GM21717 (cell line): ENCODE measurements around the gene SPRTN.
A peak's percentile ranks its signal among the peaks of the same experiment; 100 is the strongest.
"Not testable (repeated sequence)": the region's sequence is repeated elsewhere in the genome, so short reads cannot be mapped to it uniquely, and the experiment has no call there.

Experiments used
- ATAC-seq: cut with Tn5 transposase; IDR thresholded peaks from one replicate; pipeline ENCODE4 v1.9.1; 2021; ENCODE audit warnings: mild to moderate bottlenecking, moderate library complexity; ENCODE audit not compliant: unreplicated experiment

Gene SPRTN

DNA sequence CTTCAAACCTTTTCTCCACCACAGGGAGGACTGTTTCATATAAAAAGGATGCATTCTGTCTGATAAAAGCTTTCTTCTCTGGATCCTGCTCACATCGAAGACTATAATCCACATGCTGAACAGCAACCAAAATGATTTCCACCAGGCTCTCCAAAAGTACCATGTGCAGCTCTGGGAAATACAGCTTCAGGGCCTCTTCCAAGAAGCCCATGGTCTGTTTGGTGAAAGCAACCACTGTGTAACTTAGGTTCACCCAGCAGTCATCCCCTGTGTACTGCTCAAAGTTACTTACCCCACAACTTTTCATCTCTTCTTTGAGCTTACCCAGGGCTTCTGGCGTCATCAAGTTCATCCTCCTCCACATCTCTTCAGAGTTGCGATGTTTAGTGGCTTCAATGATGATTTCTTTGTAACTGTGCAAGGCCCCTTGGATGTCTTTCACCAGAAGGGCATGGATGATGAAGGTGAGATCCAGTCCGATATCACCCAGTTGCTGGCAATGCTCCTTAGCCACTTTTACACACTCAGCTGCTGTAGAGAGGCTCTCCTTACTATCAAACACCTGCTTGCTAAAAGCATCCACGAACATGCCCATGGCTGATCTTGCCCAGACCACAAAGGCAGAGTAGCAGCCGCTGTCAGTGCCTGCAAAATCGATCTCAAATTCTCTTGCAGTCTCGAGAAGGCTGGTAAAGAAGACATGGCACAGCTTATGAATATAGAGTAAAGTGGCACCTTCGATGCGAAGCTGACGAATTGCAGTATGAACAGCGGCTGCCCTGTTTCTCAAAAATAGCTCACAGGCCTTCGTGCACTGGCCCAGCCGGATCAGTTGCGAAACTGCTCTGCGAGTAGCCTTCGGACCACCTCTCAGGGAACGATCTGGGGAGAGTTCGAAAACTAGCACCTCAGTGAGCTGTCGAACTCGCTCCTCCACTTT lies 2.2 kb upstream of the SPRTN start:
- no peak for ATAC-seq

DNA sequence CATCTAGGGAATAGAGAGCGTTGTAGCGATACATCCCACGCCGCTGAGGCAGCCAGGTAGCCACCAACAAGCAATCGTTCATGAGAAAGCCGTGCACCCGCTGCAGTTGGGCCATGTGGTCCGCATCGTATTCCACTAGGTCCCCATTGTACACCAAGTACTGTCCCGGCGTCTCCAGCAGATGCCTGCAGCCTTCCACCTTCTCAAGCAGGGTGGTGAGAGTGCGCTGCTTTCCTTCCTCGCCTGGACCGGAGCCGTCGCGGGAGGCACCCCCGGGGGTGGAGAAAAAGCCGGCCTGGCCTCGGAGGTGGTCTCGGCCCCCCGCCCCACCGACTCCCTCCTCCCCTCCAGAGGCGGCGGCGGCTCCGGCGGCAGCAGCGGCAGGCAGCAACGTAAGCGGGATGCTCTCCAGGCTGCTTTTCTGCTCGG lies 1.0 kb upstream of the SPRTN start:
- ATAC-seq = no peak

DNA sequence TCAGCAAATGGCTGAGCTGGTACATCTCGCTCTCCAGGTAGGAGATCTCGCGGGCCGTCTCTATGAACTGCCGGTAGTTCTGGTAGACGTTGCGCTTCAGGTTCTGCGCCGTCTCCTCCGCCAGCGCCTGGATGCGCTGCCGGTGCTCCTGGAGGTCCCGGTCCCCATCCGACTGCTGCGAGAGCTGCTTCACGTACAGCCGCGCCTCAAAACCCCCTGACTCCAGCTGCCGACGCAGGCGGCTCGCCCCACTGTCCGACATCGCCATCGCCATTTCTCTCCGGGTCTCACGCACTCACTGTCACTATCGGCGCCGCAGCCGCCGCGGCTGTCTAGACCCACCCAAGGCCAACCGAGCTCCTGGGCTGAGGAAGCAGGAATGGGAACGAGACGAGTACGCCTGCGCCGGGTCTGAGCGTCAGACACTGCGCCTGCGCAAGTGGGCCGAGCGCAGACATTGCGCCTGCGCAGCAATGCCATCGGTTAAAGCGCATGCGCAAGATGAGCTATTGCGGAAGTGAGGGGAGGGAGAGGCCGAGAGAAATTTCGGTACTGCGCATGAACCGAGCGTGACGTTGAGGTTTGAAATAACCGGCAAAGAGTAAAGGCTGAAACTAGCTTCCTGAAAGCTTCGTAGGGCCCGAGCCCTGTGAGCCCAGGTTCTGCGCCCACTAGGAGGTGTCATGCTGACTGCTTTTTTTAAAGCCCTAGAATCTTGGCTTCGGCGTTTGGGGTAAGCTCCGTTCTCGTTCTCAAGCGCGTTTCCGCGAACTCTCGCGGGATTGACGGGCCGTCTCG lies 422 bp upstream of the SPRTN start, which contains the start of gene EXOC8:
Gene EXOC8 (minus strand): TSS at position 381 of the 798 bp plus-strand sequence. CDS start 107 bp downstream, at position 274.
- ATAC-seq = peak; percentile 68

DNA sequence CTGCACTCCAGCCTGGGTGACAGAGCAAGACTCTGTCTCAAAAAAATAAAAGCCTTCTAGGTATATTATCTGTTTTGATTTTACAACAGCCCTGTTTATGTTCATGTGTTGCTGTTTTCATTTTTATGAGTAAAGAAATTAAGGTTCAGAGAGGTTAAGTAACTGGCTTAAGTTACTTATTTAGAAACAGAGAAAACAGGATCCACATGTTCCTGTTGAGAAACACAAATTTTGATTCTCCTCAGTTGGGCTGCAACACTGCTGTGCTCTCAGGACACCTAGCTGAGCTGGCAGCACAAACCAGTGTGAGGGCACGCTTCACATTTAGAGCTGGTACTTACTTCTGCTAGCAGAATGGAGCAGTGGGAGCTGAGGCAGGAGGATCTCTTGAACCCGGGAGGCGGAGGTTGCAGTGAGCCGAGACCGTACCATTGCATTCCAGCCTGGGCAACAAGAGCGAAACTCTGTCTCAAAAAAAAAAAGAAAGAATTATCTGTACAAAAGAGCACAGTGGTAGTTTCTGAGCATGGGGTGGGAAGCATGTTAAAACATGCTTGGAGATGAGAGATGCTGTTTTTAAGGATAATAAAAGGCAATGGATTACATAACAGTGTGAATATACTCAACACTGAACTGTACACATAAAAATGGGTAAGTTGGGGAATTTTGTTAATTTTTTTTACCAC lies 2.4 kb downstream of the SPRTN start:
- ATAC-seq = no peak

DNA sequence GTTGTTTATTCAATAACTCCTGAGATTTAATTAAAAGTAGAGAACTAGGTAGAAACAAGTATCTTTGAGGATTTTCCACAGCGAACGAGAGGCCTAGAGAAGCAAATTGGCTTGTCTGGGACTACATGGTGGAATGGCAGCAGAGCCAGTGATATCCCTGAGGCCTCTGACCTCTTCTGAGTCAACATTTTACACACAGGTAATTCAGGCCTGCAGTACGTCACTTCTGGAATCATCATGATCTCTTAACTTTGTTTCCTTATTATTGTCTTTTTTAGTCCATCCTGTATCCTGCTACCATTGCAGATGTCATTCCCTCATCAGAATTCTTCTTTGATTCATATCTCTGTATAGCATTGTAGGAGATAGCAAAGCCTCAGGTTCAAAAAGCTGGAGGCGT lies 9.9 kb downstream of the SPRTN start:
- ATAC-seq = no peak

DNA sequence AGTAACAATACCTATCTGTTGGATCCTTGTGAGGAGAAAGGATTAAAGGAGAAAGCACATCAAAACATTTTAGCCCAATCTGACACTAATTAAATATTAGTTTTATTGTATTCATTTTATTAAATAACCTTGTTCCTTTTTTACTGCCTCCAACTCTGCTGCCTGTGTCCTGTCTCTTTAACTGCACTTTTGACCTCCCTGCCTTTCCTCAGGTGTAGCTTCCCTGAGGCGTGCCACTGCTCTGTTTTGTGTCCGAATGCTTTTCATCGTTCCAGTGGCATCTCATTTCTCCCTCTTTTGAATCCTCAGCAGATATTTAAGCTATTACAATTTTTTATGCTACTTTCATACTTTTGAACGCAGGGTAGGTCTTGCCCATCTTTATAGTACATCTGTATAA lies 10.3 kb downstream of the SPRTN start:
- ATAC-seq = no peak

DNA sequence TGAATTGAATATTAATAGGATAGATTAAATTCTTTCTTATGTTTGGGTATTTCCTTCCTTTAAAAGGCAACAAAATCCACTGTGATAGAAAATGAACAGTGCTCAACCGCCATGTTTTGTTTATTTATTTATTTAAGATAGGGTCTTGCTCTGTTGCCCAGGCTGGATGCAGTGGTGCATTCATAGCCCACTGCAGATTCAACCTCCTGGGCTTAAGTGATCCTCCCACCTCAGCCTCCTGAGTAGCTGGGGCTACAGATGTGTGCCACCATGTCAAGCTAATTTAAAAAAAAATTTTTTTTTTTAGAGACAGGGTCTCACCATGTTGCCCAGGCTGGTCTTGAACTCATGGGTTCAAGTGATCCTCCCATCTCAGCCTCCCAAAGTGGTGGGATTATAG lies 10.8 kb downstream of the SPRTN start:
- not testable (repeated sequence) for ATAC-seq

DNA sequence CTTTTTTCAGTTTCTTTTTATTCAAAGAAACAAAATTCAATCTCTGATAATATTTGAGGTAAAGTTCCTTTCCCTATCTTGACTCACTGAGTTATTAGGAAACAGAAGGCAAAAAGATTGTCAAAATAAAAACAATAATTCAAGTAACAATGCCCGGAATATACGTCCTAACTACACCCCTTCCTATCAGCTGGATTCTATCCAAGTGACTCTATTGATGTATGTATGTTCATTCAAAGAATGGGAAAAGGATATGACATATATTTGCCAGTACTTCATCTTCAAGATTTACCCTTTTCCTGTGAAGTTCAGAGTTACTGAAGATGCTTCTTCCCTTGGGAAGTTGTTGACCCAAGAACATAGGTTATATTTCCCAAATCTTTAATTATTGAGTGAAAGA lies 13.7 kb downstream of the SPRTN start:
- no peak for ATAC-seq

DNA sequence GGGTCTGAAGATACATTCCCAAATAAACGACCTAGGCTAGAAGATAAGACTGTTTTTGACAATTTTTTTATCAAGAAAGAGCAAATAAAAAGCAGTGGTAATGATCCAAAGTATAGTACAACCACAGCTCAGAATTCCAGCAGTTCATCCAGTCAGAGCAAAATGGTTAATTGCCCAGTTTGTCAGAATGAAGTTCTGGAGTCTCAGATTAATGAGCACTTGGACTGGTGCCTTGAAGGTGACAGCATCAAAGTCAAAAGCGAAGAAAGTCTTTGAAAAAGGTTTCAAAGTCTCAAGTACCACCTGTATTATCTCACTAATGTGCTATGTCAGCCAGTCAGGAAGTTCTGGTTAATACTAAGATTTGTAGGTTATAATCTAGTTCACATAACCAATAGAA lies 15.0 kb downstream of the SPRTN start:
- ATAC-seq = no peak

DNA sequence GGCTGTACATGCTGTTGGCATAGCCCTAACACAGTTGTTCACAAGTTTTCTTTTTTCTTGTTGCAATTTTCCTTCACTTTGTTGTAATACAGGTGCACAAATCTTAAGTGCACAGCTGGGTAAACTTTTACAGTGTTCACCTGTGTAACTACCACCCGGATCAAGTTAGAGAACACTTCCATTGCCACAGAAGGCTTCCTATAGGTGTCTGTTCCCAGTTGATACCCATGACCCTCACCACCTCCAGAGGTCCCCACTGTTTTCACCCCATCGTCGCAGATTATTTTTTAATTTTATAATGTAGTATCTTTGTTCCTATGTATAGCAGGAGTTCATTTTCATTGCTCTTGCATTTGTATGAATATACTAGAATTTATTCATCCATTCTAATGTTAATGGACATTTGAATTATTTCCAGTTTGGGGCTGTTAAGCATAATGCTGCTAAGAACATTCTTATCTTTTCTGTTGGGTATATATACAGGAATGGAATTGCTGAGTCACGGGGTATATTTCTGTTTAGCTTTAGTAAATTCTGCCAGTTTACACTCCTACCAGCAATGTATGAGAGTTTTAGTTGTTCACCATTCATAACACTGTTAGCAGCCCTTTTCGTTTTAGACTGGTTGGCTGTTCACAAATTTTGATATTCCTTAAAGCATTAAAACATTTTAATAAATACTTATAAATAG lies 16.4 kb downstream of the SPRTN start:
- no peak for ATAC-seq

DNA sequence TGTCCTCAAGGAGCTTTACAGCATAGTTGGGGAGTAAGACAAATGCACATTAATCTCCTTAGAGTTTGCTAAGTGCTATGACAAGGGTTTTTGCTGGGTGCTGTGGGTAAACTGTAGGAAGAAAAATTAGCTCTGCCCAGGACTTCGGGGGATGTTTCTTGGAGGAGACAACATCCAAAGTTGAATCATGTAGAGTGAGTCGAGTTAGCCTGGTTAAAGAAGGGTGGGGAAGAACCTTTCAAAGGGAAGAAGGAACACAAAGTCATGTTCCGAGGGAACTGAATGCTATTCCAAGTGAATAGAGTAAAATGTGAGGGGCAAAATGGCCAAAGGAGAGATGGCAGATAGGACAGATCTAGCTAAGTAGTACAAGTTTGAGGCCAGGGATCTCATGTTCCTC lies 17.1 kb downstream of the SPRTN start:
- no peak for ATAC-seq

DNA sequence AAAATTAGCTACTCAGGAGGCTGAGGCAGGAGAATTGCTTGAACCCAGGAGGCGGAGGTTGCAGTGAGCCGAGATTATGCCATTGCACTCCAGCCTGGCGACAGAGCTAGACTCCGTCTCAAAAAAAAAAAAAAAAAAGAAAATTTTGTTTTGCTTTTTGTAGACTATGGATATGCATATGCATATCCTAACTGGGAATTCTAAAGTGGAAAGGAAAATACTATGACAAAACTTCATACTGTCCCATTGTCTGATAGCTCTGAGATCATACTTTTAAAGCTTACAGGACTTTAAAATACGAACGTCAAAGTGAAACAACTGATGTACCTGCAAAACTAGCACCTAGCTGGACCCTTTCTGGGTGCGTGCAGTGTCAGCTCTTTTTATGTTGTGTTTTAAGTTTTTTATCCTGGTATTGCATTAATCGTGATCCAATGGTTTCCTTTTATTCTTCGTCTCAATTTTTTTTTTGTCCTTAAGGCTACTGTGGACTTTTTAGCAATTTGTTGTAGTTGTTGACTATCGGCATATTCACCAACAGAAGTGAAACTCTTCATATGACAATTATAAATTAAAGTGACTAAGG lies 19.2 kb downstream of the SPRTN start:
- no peak for ATAC-seq

DNA sequence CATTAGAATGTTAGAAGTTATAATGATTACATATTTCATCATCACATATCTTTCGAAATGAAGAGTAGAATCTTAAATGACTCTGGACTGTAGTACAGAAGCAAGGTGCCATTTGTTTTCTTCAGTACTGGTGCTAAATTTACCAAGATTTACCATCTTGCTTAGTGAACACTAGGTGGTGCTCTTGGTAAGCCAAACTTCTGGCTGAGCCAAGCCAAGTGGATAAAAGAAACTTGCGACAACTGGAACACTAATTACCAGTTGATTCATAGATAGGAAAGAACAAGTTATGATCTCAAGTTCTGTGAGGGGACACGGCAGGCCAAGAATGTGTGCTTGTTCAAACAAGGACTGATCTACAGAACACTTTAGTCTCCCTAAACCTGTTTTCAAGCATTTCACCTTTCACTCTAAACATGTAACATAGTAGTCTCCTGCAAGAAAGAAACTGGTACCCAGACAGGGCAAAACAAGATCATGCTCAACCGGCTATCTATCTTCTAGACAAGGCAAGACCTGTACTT lies 19.8 kb downstream of the SPRTN start:
- ATAC-seq = peak; percentile 76

DNA sequence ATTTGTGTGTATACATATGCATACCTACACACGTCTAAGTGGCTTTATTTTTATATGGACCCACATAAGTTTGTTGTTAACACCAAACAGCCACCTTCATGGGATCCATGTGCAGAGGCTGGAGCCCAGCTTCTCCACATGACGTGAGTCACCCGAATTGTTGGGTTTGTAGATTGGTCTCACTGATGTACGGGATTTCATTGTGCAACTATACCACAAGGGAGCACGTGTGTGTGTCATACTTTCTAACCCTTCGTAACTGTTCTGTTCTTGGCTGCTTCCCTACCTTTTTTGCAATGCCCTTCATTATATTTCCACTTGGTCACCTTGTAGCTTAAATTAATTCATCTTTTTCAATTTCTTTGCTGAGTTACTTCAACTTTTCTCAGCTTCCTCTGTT lies 21.0 kb downstream of the SPRTN start:
- ATAC-seq = no peak

DNA sequence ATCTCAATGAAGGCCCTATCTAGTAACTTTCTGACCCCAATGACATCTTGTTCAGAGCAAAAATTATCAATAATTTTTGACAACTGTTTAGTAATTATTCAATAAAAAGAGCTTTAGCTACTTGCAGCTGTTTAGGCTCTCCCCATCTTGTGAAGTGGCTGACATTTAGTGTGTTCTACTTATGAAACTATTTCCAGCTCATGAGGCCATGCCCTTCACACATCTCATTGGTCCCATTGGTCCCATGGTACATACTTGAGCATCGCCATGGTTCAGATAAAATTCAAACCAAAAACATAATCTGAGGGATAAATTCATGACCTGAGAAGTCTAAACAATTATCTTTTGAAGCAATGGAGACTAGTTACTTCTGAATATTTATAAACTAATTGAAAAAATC lies 24.2 kb downstream of the SPRTN start:
- no peak for ATAC-seq

DNA sequence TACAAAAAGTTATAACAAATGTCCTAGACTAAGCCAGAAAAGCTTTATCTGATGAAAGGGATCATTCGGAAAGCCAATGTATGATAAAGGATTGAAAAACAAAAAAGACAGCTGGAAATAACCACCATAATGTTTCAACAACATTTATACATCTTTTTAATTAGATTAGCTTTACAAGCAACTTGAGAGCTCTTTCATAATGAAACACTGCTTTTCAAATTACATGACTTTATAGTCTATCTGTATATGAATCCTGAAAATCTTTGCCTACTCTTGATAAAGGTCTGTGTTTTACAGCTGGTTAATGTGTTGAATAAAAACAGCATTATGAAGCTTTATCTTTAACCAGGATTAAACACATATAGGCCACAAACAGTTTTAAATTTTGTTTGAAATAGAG lies 25.5 kb downstream of the SPRTN start:
- ATAC-seq = no peak

DNA sequence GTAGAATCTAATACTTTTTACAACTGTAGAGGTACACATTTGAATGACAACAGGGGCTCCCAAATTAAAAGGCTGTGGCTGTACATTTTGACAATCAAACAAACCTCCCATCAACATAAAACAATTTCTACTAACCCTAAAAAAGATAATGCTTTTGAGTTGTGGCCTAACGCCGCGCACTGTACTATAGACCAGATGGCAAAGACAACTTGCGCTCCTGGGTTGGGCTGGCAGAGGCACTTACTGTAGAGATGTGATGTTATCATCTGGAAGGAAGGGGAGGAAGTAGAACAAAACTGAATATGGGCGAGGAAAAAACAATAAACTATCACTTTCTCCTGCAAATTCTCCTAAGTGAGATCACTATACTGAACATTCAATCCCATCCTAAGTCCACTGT lies 26.1 kb downstream of the SPRTN start:
- no peak for ATAC-seq

DNA sequence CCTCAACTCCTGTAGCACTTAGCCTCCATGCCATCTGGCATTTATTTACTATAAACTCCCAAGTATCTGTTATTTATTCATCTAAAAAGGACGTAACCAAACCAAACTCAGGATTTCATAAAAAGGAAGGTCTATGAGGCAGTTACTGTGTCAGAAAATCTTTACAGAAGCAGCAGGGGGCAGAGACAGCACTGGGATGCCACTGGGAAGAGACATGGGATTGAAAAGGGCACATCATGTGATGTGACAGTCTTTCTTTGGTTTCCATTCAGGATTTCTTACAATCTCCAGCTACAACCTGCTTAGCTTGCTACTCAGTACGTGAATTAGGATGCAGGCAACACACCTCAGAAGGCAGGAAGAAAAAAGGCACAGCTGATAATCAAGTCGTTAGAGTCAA lies 31.2 kb downstream of the SPRTN start:
- no peak for ATAC-seq

DNA sequence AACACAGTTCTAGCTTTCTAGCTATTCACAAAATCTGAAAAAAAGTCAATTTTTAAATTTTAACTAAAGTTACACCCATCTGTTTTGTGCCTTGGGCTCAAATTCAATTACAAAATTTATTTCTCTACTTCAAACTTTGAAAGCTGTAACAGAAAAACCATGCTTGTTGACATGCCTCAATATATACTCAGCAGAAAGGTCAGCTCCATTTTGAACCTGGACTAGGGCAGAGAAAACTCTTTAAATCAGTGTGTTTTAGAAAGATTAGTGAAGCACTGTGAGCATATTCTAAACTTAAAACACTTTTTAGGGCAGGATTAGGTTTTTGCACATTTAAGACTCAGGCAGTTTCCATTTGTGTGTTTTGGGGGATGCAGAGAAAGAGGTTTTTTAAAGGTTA lies 34.4 kb downstream of the SPRTN start:
- ATAC-seq = no peak

DNA sequence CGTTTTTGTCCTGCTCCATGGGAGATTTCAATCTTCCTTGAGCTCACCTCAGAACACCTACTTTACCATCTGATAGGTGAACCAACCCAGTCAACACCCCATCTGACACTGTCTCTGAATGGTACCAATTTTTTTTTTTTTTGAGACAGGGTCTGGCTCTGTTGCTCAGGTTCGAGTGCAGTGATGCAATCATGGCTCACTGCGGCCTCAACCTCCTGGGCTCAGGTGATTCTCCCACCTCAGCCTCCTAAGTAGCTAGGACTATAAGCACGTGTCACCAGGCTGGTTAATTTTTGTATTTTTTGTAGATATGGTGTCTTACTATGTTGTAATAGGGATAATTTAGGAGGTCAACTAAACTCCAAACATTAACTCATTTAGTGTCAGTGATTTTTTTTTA lies 36.3 kb downstream of the SPRTN start:
- ATAC-seq = no peak
